Lower leg skin (tissue), 3 donors: ENCODE results near the gene WWTR1.

Experiments
- POLR2A ChIP-seq, 2 donors: fragments of 450-650 bp; IDR thresholded peaks; one replicate each; pipeline ENCODE4 v1.6.1; 2016 to 2017; ENCODE audit warnings: antibody characterized with exemption in 2 of 2, mild to moderate bottlenecking in 1 of 2, moderate library complexity in 1 of 2
- TF ChIP-seq, protein P1 (sequence below), 3 donors: fragments of 450-650 bp; IDR thresholded peaks; one replicate each; pipeline ENCODE4 v1.5.1; 2016; ENCODE audit warnings: antibody characterized with exemption in 3 of 3, mild to moderate bottlenecking in 3 of 3, moderate library complexity in 2 of 3

DNA sequence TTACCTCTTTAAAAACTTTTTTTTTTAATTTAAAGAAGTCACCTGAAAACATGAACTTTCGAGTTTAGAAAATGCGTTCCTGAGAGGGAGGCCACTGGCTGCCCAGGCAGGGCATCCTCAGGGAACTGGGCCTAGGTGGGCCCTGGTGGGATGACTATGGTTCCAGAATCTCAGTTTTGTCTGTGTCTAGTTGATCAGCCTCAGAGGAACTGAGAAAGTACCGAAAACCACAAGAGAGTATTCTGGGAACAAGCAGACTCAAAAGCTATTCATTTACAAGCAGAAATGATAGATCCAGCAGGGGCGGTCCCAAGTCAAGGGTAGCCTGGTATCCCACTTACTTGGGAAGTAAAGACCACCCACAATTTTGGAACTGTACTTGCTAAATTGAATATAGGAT is 10.5 kb downstream of the WWTR1 start:
- TF ChIP-seq, protein P1, sequence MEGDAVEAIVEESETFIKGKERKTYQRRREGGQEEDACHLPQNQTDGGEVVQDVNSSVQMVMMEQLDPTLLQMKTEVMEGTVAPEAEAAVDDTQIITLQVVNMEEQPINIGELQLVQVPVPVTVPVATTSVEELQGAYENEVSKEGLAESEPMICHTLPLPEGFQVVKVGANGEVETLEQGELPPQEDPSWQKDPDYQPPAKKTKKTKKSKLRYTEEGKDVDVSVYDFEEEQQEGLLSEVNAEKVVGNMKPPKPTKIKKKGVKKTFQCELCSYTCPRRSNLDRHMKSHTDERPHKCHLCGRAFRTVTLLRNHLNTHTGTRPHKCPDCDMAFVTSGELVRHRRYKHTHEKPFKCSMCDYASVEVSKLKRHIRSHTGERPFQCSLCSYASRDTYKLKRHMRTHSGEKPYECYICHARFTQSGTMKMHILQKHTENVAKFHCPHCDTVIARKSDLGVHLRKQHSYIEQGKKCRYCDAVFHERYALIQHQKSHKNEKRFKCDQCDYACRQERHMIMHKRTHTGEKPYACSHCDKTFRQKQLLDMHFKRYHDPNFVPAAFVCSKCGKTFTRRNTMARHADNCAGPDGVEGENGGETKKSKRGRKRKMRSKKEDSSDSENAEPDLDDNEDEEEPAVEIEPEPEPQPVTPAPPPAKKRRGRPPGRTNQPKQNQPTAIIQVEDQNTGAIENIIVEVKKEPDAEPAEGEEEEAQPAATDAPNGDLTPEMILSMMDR (IDR thresholded peaks at IDR 0.05) = no peak
- TF ChIP-seq POLR2A (IDR thresholded peaks at IDR 0.05) = no peak
